HG02943 (cell line): Measurements from ENCODE around the gene CSF3R.

Source experiments
- ATAC-seq: cut with Tn5 transposase; IDR thresholded peaks from one replicate; pipeline ENCODE4 v1.9.1; 2021; ENCODE audit warnings: mild to moderate bottlenecking, low read depth, moderate library complexity; ENCODE audit not compliant: unreplicated experiment

The CSF3R gene

GRCh38 chr1:36432616-36433015 lies 50.1 kb downstream of the CSF3R start:
- ATAC-seq: no peak

- no peak for ATAC-seq
Observed at GRCh38 chr1:36425791-36426190, 56.9 kb downstream of the CSF3R start.

- ATAC-seq: no peak
Observed at GRCh38 chr1:36421649-36422048, 61.1 kb downstream of the CSF3R start.

- ATAC-seq: no peak
Observed at GRCh38 chr1:36420836-36421317, 61.8 kb downstream of the CSF3R start.

- ATAC-seq: no peak
Observed at GRCh38 chr1:36420409-36420808, 62.3 kb downstream of the CSF3R start.

GRCh38 chr1:36419569-36419968 lies 63.1 kb downstream of the CSF3R start:
- no peak for ATAC-seq

GRCh38 chr1:36419140-36419539 lies 63.6 kb downstream of the CSF3R start:
- no peak for ATAC-seq

GRCh38 chr1:36417931-36418330 lies 64.8 kb downstream of the CSF3R start:
- ATAC-seq: no peak
